Lung (tissue), 12 donors: ENCODE measurements around the gene ANKFY1. TPM values are rescaled to one million over a fixed set of nuclear protein-coding genes. Genes with fewer than 3 reads are reported as not detected.

Experiments
- ATAC-seq: fragments of 200-7000 bp; cut with Tn5 transposase; one replicate; pipeline ENCODE4 v1.9.1; 2020; ENCODE audit warnings: moderate number of reproducible peaks; ENCODE audit not compliant: insufficient read depth, low FRiP score
- DNase-seq, 3 donors: peaks; one replicate each; pipeline ENCODE4 v3.0.0-alpha.2; 2013 to 2017
- H3K27ac ChIP-seq, 2 donors: one replicate each; pipeline ENCODE4 v1.5.1; 2013; ENCODE audit warnings: mild to moderate bottlenecking in 2 of 2, moderate library complexity in 2 of 2, control low read depth in 1 of 2, inconsistent platforms in 1 of 2, low read depth in 1 of 2, low read length in 1 of 2
- H3K27me3 ChIP-seq, 3 donors: one replicate each; pipeline ENCODE4 v1.5.1; 2013; ENCODE audit warnings: low read length in 2 of 3; ENCODE audit not compliant: control insufficient read depth in 3 of 3, insufficient read depth in 3 of 3
- H3K36me3 ChIP-seq, 4 donors: one replicate each; pipeline ENCODE4 v1.5.1; 2013; ENCODE audit warnings: low read length in 4 of 4, mild to moderate bottlenecking in 1 of 4, moderate library complexity in 1 of 4; ENCODE audit not compliant: control insufficient read depth in 4 of 4, insufficient read depth in 4 of 4
- H3K4me1 ChIP-seq, 5 donors: one replicate each; pipeline ENCODE4 v1.5.1; 2013; ENCODE audit warnings: low read length in 5 of 5, mild to moderate bottlenecking in 2 of 5, moderate library complexity in 1 of 5; ENCODE audit not compliant: control insufficient read depth in 5 of 5, insufficient read depth in 5 of 5
- H3K4me3 ChIP-seq: one replicate; pipeline ENCODE4 v1.5.1; 2013; ENCODE audit warnings: mild to moderate bottlenecking, control low read depth, moderate library complexity
- H3K9ac ChIP-seq, 2 donors: one replicate each; pipeline ENCODE4 v1.5.1; 2013; ENCODE audit warnings: low read length in 2 of 2, control low read depth in 1 of 2; ENCODE audit not compliant: insufficient read depth in 1 of 2
- H3K9me3 ChIP-seq, 4 donors: one replicate each; pipeline ENCODE4 v1.5.1; 2013; ENCODE audit warnings: low read length in 3 of 4, mild to moderate bottlenecking in 1 of 4, moderate library complexity in 1 of 4; ENCODE audit not compliant: control insufficient read depth in 4 of 4, insufficient read depth in 3 of 4
- whole genome bisulfite sequencing, 2 donors: extraction: QIAGEN DNeasy Blood & Tissue Kit; methylation state at CpG; one replicate each; pipeline ENCODE4 v1.1.7; 2013; 5-methylcytosine and 5-hydroxymethylcytosine counted together
- polyA plus RNA-seq, 2 donors: library from polyadenylated mRNA; stranded (reverse); fragments of 200-250 nt; gene quantifications; one replicate each; pipeline ENCODE4 v1.2.1, GENCODE V29; 2013
- total RNA-seq, 2 donors: library from RNA; depleted of rRNA in 1 of 2; stranded (reverse); fragments of >200 nt in 1 of 2; gene quantifications; one replicate each; pipeline ENCODE4 v1.2.1, GENCODE V29; 2014 to 2021
- TF ChIP-seq, protein P1 (sequence below): IDR thresholded peaks from 2 replicates; pipeline ENCODE4 v1.5.1; 2012; ENCODE audit warnings: mild to moderate bottlenecking; ENCODE audit errors: control extremely low read depth, extremely low read depth
- donor health status: control.
- donor health status: control.
- donor health status: Bipolar disorder and iron deficiency.
- donor health status: healthy.
- donor health status: DM: yes; HTN: yes; CAD: no.

Gene ANKFY1
- total and polyA plus RNA-seq, 4 donors = 11.4 to 60.2 (median 38.8) TPM

DNA sequence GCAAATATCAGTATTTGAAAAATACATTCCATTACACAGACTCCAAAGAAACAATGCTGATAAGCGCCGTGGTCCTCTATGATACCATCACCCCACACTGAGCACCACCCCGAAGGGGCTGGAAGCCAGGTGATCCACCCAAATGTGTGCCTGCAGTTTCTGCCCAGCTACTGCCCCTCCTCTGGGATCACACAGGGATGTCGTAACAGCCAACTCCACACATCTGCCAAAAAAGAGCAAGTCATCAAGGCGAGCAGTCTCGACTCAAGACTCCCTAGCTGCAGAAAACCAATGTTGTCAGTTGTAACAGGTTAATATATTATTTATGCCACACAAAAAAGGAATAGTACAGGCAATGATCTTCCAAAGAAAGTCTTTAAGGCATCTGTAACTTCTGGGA is 99.8 kb downstream of the ANKFY1 start:
- Histone ChIP-seq H3K27ac (no peak overlapping the region), H3K9ac (no peak overlapping the region), H3K27me3 (no peaks in the 10 kb centered on the region), H3K4me3 (no peak overlapping the region), H3K36me3 (peaks cover 8 to 27% (median 17%) of the 10 kb centered on the region in 4 donors), H3K4me1 (peaks cover 0 to 3% (median 0%) of the 10 kb centered on the region in 5 donors), H3K9me3 (no peaks in the 10 kb centered on the region)
- 59 to 70% methylated on average over 6 of the region's 6 CpGs for WGBS, 2 donors
- TF ChIP-seq, protein P1, sequence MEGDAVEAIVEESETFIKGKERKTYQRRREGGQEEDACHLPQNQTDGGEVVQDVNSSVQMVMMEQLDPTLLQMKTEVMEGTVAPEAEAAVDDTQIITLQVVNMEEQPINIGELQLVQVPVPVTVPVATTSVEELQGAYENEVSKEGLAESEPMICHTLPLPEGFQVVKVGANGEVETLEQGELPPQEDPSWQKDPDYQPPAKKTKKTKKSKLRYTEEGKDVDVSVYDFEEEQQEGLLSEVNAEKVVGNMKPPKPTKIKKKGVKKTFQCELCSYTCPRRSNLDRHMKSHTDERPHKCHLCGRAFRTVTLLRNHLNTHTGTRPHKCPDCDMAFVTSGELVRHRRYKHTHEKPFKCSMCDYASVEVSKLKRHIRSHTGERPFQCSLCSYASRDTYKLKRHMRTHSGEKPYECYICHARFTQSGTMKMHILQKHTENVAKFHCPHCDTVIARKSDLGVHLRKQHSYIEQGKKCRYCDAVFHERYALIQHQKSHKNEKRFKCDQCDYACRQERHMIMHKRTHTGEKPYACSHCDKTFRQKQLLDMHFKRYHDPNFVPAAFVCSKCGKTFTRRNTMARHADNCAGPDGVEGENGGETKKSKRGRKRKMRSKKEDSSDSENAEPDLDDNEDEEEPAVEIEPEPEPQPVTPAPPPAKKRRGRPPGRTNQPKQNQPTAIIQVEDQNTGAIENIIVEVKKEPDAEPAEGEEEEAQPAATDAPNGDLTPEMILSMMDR = no peak
- ATAC-seq (no peak), DNase-seq (no peak)

DNA sequence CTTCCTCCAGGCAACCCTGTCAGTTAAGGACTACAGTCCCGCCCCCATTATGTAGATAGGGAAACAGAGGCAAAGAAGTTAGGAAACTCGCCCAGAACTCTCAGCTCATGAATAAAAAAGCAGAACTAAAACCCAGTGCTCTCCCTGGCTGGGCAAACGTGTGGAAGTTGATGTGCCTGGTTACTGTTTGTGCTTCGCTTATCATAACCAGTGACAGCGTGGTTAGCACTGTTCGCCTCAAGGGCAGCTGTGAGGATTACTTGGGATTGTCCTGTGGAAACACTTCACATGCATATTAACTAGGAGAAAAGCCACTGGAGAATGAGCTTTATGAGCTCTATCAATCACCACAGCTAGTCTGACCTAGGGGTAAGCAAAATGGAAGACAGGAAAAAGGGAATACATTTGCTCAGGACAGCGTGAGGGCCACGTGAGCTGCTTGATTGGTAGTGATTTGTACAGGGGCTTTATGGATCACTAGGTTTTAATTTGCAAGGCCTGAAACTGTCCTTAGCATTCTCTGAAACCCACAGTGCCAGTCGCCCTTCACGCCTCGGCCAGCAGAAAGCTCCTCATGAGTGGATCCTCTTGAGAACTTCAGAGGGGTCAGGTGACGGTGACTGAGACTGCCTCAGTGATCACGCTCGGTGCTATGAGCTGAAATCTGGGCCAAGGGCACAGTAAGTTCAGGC is 100.9 kb downstream of the ANKFY1 start:
- TF ChIP-seq, protein P1 = no peak
- H3K27ac ChIP-seq = peak overlapping the region; percentile 9 to 26
- H3K9ac ChIP-seq = no peak overlapping the region
- H3K27me3 ChIP-seq = no peaks in the 10 kb centered on the region
- ATAC-seq (no peak), DNase-seq (no peak)
- peaks cover 8 to 24% (median 14%) of the 10 kb centered on the region in 4 donors for H3K36me3 ChIP-seq
- no peaks in the 10 kb centered on the region for H3K9me3 ChIP-seq
- 73 to 77% methylated on average over 14 of the region's 14 CpGs for WGBS, 2 donors
- H3K4me3 ChIP-seq = no peak overlapping the region
- peaks cover 0 to 3% (median 0%) of the 10 kb centered on the region in 5 donors for H3K4me1 ChIP-seq

DNA sequence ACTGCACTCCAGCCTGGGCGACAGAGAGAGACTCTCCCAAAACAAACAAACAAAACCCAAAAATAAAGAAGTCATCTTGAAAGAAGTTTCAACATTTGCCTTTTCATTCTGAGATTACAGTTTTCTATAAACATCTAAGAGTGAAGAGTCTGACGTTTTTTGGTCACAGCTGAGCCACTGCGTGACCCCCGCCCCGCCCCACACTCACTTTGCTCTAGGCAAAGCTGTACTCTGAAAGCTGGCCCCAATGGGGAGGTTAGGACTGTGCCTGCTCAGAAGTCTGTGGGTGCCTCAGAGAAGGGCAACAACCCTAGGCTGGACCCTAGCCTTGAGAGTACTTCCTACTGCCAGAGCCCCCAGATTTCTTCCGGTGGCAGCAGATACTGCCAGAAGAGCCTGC is 101.5 kb downstream of the ANKFY1 start:
- WGBS, 2 donors = 72 to 74% methylated on average over 6 of the region's 6 CpGs
- H3K4me3 ChIP-seq = no peak overlapping the region
- TF ChIP-seq, protein P1 = no peak
- H3K27ac ChIP-seq = peak overlapping the region in 1 of 2 donors; percentile 9
- no peaks in the 10 kb centered on the region for H3K9me3 ChIP-seq
- ATAC-seq = no peak
- H3K9ac ChIP-seq = no peak overlapping the region
- H3K27me3 ChIP-seq = no peaks in the 10 kb centered on the region
- H3K36me3 ChIP-seq = peaks cover 2 to 18% (median 13%) of the 10 kb centered on the region in 4 donors
- DNase-seq = no peak
- H3K4me1 ChIP-seq = peaks cover 0 to 3% (median 0%) of the 10 kb centered on the region in 5 donors
